Activated CD8-positive, alpha-beta memory T cell treated with anti-CD3 and anti-CD28 coated beads for 4 hours (primary cell): Measurements from ENCODE around the gene SLITRK5.

Source experiments
- DNase-seq, 2 donors: peaks; one replicate each; pipeline ENCODE4 v3.0.0-alpha.2; 2020; ENCODE audit warnings: low read depth in 2 of 2

SLITRK5 gene

GRCh38 chr13:87709947-87710346 is 38.8 kb downstream of the SLITRK5 start:
- DNase-seq, result no peak

DNA sequence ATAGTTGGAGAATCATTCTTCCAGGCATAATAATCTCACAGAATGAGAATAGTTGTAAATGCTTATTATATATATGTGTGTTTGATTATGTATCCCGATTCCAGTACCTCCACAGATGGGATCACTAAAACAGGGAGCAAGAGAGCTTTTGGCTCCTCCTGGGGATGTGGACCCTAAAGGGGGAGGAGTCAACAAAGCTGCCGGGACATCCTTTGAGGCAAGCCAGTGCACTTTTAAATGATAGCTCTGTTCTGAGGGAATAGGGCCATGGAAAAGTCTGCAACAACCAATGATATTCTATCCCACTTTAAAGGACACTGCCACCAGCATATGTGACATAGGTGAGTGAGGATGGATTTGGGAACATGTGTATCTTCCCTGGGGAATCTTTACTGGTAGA is 40.8 kb downstream of the SLITRK5 start:
- no peak for DNase-seq
